ENCODE data around the gene NPIPA8. TPM values are rescaled to one million over a fixed set of nuclear protein-coding genes. Genes with fewer than 3 reads are reported as not detected.
"Not testable (repeated sequence)": the region's sequence is repeated elsewhere in the genome, so short reads cannot be mapped to it uniquely, and the experiment has no call there.

NPIPA8 gene
- total RNA-seq, 1 experiment from 2014 or later, result 17.5 TPM

DNA sequence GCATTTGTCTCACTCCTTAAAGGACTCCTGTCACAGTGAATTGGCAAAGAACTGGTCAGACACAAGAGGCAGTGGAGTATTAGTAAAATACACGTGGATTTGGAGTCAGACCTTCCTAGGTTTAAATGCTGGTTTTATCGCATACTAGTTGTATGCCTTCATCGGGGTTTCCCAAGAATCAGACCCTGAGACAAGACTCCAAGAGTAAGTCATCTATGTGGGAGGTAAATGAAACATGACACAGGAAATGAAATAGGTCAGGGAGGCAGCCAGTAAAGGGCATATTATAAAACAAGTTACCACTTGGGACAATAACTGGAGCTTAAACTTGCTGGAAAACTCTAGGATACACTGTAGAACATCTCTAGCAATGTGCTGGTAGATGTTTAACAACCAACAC lies 59.8 kb downstream of the NPIPA8 start:
- DNase-seq (ENCODE audit: low read depth), result not testable (repeated sequence)

DNA sequence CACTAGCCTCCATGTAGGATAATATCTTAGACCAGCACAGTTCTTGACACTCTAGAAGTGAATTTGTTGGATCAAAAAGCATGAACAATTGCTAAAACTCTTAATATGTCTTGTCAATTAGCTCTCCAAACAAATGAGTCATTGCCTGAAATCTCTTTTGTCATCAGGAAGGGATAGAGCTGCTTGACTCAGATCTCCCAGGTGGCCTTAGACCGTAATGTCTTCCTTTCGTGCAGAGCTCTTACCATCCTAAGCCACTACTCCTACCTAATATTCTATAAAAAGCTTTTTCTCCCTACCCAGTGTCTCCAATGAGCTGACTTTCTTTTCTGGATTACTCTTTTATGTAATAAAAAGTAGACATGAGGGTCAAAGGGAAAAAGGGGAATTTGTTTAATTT lies 66.4 kb downstream of the NPIPA8 start:
- DNase-seq (ENCODE audit: low read depth), result not testable (repeated sequence)

Other genes starting within 250 kb of the NPIPA8 start
- 136 and 209 TPM in 2 replicates for gene NOMO2, start 225.4 kb upstream of the NPIPA8 start, total RNA-seq (2014; rRNA removed; shearing (Covaris generic))

Data from M059J (cell line).